Smooth muscle cell (in vitro differentiated cells): ENCODE measurements around the gene EIPR1. TPM values are rescaled to one million over a fixed set of nuclear protein-coding genes. Genes with fewer than 3 reads are reported as not detected.

Experiments used
- DNase-seq: peaks from one replicate; lab custom pipeline; 2025; ENCODE audit not compliant: unreplicated experiment; lab: John Stamatoyannopoulos, UW
- H2AFZ ChIP-seq: fragments of 200-600 bp; sonication (generic); 2 replicates; pipeline ENCODE4 v1.6.0; 2016; ENCODE audit warnings: antibody characterized with exemption, low read depth, mild to moderate bottlenecking
- H3F3A ChIP-seq: fragments of 200-600 bp; sonication (generic); 2 replicates; pipeline ENCODE4 v1.6.0; 2017; ENCODE audit warnings: antibody characterized with exemption, low read depth
- H3K27ac ChIP-seq: fragments of 200-600 bp; sonication (generic); 2 replicates; pipeline ENCODE4 v1.5.1; 2016; ENCODE audit warnings: low read depth, mild to moderate bottlenecking
- H3K27me3 ChIP-seq: fragments of 200-600 bp; sonication (generic); 2 replicates; pipeline ENCODE4 v1.6.1; 2016; ENCODE audit warnings: low read depth, mild to moderate bottlenecking
- H3K36me3 ChIP-seq: fragments of 200-600 bp; sonication (generic); 2 replicates; pipeline ENCODE4 v1.5.1; 2016; ENCODE audit warnings: low read depth
- H3K4me1 ChIP-seq: fragments of 200-600 bp; sonication (generic); 2 replicates; pipeline ENCODE4 v1.5.1; 2016; ENCODE audit warnings: low read depth
- H3K4me2 ChIP-seq: fragments of 200-600 bp; sonication (generic); 2 replicates; pipeline ENCODE4 v1.6.0; 2016; ENCODE audit warnings: mild to moderate bottlenecking
- H3K4me3 ChIP-seq: fragments of 200-600 bp; sonication (generic); 2 replicates; pipeline ENCODE4 v1.5.1; 2016; ENCODE audit warnings: mild to moderate bottlenecking
- H3K79me2 ChIP-seq: fragments of 200-600 bp; sonication (generic); 2 replicates; pipeline ENCODE4 v1.6.0; 2016; ENCODE audit warnings: low read depth, mild to moderate bottlenecking
- H3K9ac ChIP-seq: fragments of 200-600 bp; sonication (generic); 2 replicates; pipeline ENCODE4 v1.6.0; 2016; ENCODE audit warnings: low read depth
- H3K9me3 ChIP-seq: fragments of 200-600 bp; sonication (generic); replicated peaks from 2 replicates; pipeline ENCODE4 v1.5.1; 2016; ENCODE audit warnings: low read depth
- H4K20me1 ChIP-seq: fragments of 200-600 bp; sonication (generic); 2 replicates; pipeline ENCODE4 v1.6.0; 2016; ENCODE audit warnings: low read depth
- CTCF ChIP-seq: fragments of 200-600 bp; sonication (generic); IDR thresholded peaks from 2 replicates; pipeline ENCODE4 v1.5.1; 2017; ENCODE audit warnings: borderline replicate concordance, mild to moderate bottlenecking, antibody characterized with exemption; ENCODE audit not compliant: insufficient read depth, poor library complexity, severe bottlenecking
- WGBS: methylation state at CpG from one replicate; pipeline ENCODE4 v1.1.7; 2016; ENCODE audit warnings: low lambda C conversion rate; 5-methylcytosine and 5-hydroxymethylcytosine counted together
- polyA plus RNA-seq: library from polyadenylated mRNA; unstranded; fragments of >200 nt; fragmentation: Nextera tagmentation; extraction: Ambion mirVana; gene quantifications from 2 replicates; pipeline ENCODE4 v1.2.1, GENCODE V29; 2016
- total RNA-seq: library from RNA; depleted of rRNA; stranded (reverse); fragments of >200 nt; gene quantifications from 2 replicates; pipeline ENCODE4 v1.2.3, GENCODE V29; 2014

The EIPR1 gene
- total and polyA plus RNA-seq, 2 experiments from 2014 or later, result 18.5 to 23.1 TPM

DNA sequence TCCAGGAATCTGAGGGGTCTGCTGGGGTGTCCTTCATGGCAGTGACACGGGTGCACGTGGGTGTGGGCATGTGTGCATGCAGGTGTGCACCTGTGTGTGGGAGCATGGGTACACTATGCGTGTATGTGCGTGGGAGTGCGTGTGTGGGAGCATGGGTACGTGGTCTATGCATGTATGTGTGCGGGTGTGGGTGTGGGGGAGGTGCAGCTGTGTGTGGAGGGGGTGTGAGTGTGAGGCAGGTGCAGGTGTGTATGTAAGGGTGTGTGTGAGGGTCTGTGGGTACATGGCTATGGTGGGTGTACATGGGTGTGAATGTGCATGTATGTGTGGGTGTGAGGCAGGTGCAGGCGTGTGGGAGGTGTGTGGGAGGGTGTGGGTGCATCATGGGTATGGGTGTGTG, 36.3 kb downstream of the EIPR1 start:
- H2AFZ ChIP-seq, result no peak overlapping the region
- WGBS, result 98% methylated on average over 7 of the region's 8 CpGs
- H3K4me3 ChIP-seq, result no peak overlapping the region
- no peaks in the 10 kb centered on the region for H3F3A ChIP-seq
- H3K36me3 ChIP-seq, result no peaks in the 10 kb centered on the region
- H3K79me2 ChIP-seq, result no peaks in the 10 kb centered on the region
- H3K27ac ChIP-seq, result no peak overlapping the region
- TF ChIP-seq CTCF, result no peak
- H3K9me3 ChIP-seq, result no peaks in the 10 kb centered on the region
- H3K9ac ChIP-seq, result no peak overlapping the region
- no peaks in the 10 kb centered on the region for H3K27me3 ChIP-seq
- H4K20me1 ChIP-seq, result no peaks in the 10 kb centered on the region
- DNase-seq, result no peak
- no peak overlapping the region for H3K4me2 ChIP-seq
- no peaks in the 10 kb centered on the region for H3K4me1 ChIP-seq

- Histone ChIP-seq H2AFZ (no peak overlapping the region), H3K27me3 (no peaks in the 10 kb centered on the region), H3K4me2 (no peak overlapping the region), H3K79me2 (no peaks in the 10 kb centered on the region), H3K4me1 (no peaks in the 10 kb centered on the region), H3K9ac (no peak overlapping the region), H4K20me1 (no peaks in the 10 kb centered on the region), H3K4me3 (no peak overlapping the region), H3K27ac (no peak overlapping the region), H3K9me3 (no peaks in the 10 kb centered on the region), H3F3A (no peaks in the 10 kb centered on the region), H3K36me3 (no peaks in the 10 kb centered on the region)
- no peak for TF ChIP-seq CTCF
- DNase-seq, result no peak
- 97% methylated on average over 10 of the region's 10 CpGs for whole genome bisulfite sequencing
Measured at GRCh38 chr2:3340144-3340543, 37.5 kb downstream of the EIPR1 start.

GRCh38 chr2:3338340-3338739, 39.3 kb downstream of the EIPR1 start:
- no peaks in the 10 kb centered on the region for H3K4me1 ChIP-seq
- DNase-seq, result no peak
- H3K9me3 ChIP-seq, result no peaks in the 10 kb centered on the region
- no peak overlapping the region for H3K4me2 ChIP-seq
- H3K27me3 ChIP-seq, result no peaks in the 10 kb centered on the region
- H3K79me2 ChIP-seq, result no peaks in the 10 kb centered on the region
- H4K20me1 ChIP-seq, result no peaks in the 10 kb centered on the region
- H3K4me3 ChIP-seq, result no peak overlapping the region
- WGBS, result 95% methylated on average over 10 of the region's 10 CpGs
- H3K9ac ChIP-seq, result no peak overlapping the region
- no peak overlapping the region for H2AFZ ChIP-seq
- TF ChIP-seq CTCF, result no peak
- H3K36me3 ChIP-seq, result no peaks in the 10 kb centered on the region
- no peak overlapping the region for H3K27ac ChIP-seq
- no peaks in the 10 kb centered on the region for H3F3A ChIP-seq

DNA sequence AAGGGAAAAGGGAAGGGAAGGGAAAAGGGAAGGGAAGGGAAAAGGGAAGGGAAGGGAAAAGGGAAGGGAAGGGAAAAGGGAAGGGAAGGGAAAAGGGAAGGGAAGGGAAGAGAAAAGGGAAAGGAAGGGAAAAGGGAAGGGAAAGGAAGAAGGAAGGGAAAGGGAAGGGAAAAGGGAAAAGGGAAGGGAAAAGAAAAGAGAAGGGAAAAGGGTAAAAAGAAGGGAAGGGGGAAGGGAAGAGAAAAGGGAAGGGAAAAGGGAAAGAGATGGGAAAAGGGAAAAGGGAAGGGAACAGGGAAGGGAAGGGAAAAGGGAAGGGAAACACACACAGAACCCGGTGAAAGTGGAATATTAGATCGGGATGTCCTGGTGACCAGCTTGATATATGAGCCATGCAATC, 40.8 kb downstream of the EIPR1 start:
- Histone ChIP-seq H3K36me3 (no peaks in the 10 kb centered on the region), H3K4me2 (no peak overlapping the region), H3K4me1 (no peaks in the 10 kb centered on the region), H3F3A (no peaks in the 10 kb centered on the region), H3K27ac (no peak overlapping the region), H3K9me3 (no peaks in the 10 kb centered on the region), H2AFZ (no peak overlapping the region), H3K27me3 (no peaks in the 10 kb centered on the region), H3K9ac (no peak overlapping the region), H3K79me2 (no peaks in the 10 kb centered on the region), H3K4me3 (no peak overlapping the region), H4K20me1 (no peaks in the 10 kb centered on the region)
- WGBS, result 95% methylated on average over 2 of the region's 2 CpGs
- no peak for DNase-seq
- TF ChIP-seq CTCF, result no peak
